Gastroesophageal sphincter (tissue), 4 donors: ENCODE results near the gene FAAP100. TPM values are rescaled to one million over a fixed set of nuclear protein-coding genes. Genes with fewer than 3 reads are reported as not detected.

ENCODE experiments used
- ATAC-seq: fragments of 150-250 bp; one replicate; pipeline ENCODE4 v1.9.1; 2016; ENCODE audit warnings: mild to moderate bottlenecking, moderate library complexity
- H3K27ac ChIP-seq, 4 donors: fragments of 200-600 bp; sonication (generic) in 3 of 4; 1 replicate in 3 of 4; 2 replicates in 1 of 4; pipeline ENCODE4 v1.5.1; 2016 to 2019
- H3K27me3 ChIP-seq: fragments of 200-600 bp; sonication (generic); one replicate; pipeline ENCODE4 v1.5.1; 2019
- H3K36me3 ChIP-seq, 2 donors: fragments of 200-600 bp; sonication (generic); one replicate each; pipeline ENCODE4 v1.5.1; 2019; ENCODE audit warnings: control low read depth in 1 of 2
- H3K4me1 ChIP-seq, 3 donors: fragments of 200-600 bp; sonication (generic); 1 replicate in 2 of 3; 2 replicates in 1 of 3; pipeline ENCODE4 v1.5.1; 2016 to 2019; ENCODE audit warnings: control low read depth in 2 of 3
- H3K4me3 ChIP-seq, 2 donors: fragments of 200-600 bp; sonication (generic); one replicate each; pipeline ENCODE4 v1.5.1; 2019; ENCODE audit warnings: mild to moderate bottlenecking in 1 of 2, moderate library complexity in 1 of 2
- H3K9me3 ChIP-seq, 3 donors: fragments of 200-600 bp; sonication (generic); one replicate each; pipeline ENCODE4 v1.5.1; 2017 to 2019; ENCODE audit warnings: control low read depth in 2 of 3
- CTCF ChIP-seq, 4 experiments: fragments of 200-600 bp in 2 of 4; fragments of 450-650 bp in 2 of 4; sonication (generic) in 1 of 4; IDR thresholded peaks; one replicate each; pipeline ENCODE4 v1.5.1; 2017 to 2019; ENCODE audit warnings: antibody characterized with exemption in 4 of 4, mild to moderate bottlenecking in 2 of 4, moderate library complexity in 2 of 4
- EP300 ChIP-seq: sonication (generic); formaldehyde crosslinking; IDR thresholded peaks from one replicate; pipeline ENCODE4 v1.6.1; 2017; ENCODE audit warnings: antibody characterized with exemption, mild to moderate bottlenecking
- POLR2A ChIP-seq, 2 donors: fragments of 450-650 bp; IDR thresholded peaks; one replicate each; pipeline ENCODE4 v1.6.1; 2017; ENCODE audit warnings: antibody characterized with exemption in 2 of 2, mild to moderate bottlenecking in 2 of 2, moderate library complexity in 1 of 2
- POLR2AphosphoS5 ChIP-seq: sonication (generic); formaldehyde crosslinking; IDR thresholded peaks from one replicate; pipeline ENCODE4 v1.6.1; 2017; ENCODE audit warnings: antibody characterized with exemption
- WGBS, 2 donors: methylation state at CpG; one replicate each; pipeline ENCODE4 v1.1.5; 2018; ENCODE audit warnings: low coverage in 1 of 2; 5-methylcytosine and 5-hydroxymethylcytosine counted together
- total RNA-seq, 4 donors: library from RNA; depleted of rRNA; stranded (reverse); fragments of >200 nt; gene quantifications; one replicate each; pipeline ENCODE4 v1.1.0, GENCODE V29; 2016

The FAAP100 gene
- total RNA-seq, 4 donors from 2014 or later, result 14.6 to 32.1 (median 20.7) TPM

- TF ChIP-seq EP300 (no peak), CTCF (IDR thresholded peaks at IDR 0.05) (no peak), POLR2AphosphoS5 (no peak), POLR2A (IDR thresholded peaks at IDR 0.05) (no peak)
- Histone ChIP-seq H3K27ac (no peak overlapping the region), H3K27me3 (peaks cover 70% of the 10 kb centered on the region), H3K4me1 (peaks cover 0 to 27% (median 0%) of the 10 kb centered on the region in 3 donors), H3K36me3 (no peaks in the 10 kb centered on the region), H3K4me3 (no peak overlapping the region), H3K9me3 (no peaks in the 10 kb centered on the region)
- ATAC-seq, result no peak
- 80 to 94% methylated on average over 3 to 9 of the region's 21 CpGs for WGBS, 2 donors
Observed at GRCh38 chr17:81526662-81527571, 25.2 kb downstream of the FAAP100 start.

GRCh38 chr17:81524865-81525159 lies 27.3 kb downstream of the FAAP100 start:
- Histone ChIP-seq H3K36me3 (no peaks in the 10 kb centered on the region), H3K27me3 (peaks cover 70% of the 10 kb centered on the region), H3K4me1 (peaks cover 0 to 35% (median 1%) of the 10 kb centered on the region in 3 donors), H3K27ac (no peak overlapping the region), H3K4me3 (no peak overlapping the region), H3K9me3 (no peaks in the 10 kb centered on the region)
- ATAC-seq, result no peak
- 87% methylated on average over 6 of the region's 8 CpGs; no CpG with 5 or more reads in 1 of the 2 donors for WGBS, 2 donors
- TF ChIP-seq POLR2A (IDR thresholded peaks at IDR 0.05) (no peak), EP300 (no peak), POLR2AphosphoS5 (no peak), CTCF (IDR thresholded peaks at IDR 0.05) (no peak)

GRCh38 chr17:81524039-81524864 lies 27.9 kb downstream of the FAAP100 start:
- 28% methylated on average over 4 of the region's 18 CpGs; no CpG with 5 or more reads in 1 of the 2 donors for WGBS, 2 donors
- no peak overlapping the region for H3K27ac ChIP-seq
- no peak for ATAC-seq
- peaks cover 66% of the 10 kb centered on the region for H3K27me3 ChIP-seq
- H3K36me3 ChIP-seq, result no peaks in the 10 kb centered on the region
- peaks cover 0 to 40% (median 7%) of the 10 kb centered on the region in 3 donors for H3K4me1 ChIP-seq
- no peak for TF ChIP-seq POLR2AphosphoS5
- no peak for TF ChIP-seq EP300
- no peak for TF ChIP-seq POLR2A (IDR thresholded peaks at IDR 0.05)
- no peak for TF ChIP-seq CTCF (IDR thresholded peaks at IDR 0.05)
- H3K9me3 ChIP-seq, result no peaks in the 10 kb centered on the region
- no peak overlapping the region for H3K4me3 ChIP-seq

- WGBS, 2 donors, result 0% methylated on average over 1 of the region's 17 CpGs; no CpG with 5 or more reads in 1 of the 2 donors
- peaks cover 0 to 48% (median 14%) of the 10 kb centered on the region in 3 donors for H3K4me1 ChIP-seq
- H3K36me3 ChIP-seq, result no peaks in the 10 kb centered on the region
- H3K9me3 ChIP-seq, result no peaks in the 10 kb centered on the region
- H3K27ac ChIP-seq, result no peak overlapping the region
- peaks cover 59% of the 10 kb centered on the region for H3K27me3 ChIP-seq
- TF ChIP-seq CTCF (IDR thresholded peaks at IDR 0.05) (peak in 1 of 4 experiments; percentile 12), POLR2A (IDR thresholded peaks at IDR 0.05) (no peak), POLR2AphosphoS5 (peak; percentile 14), EP300 (no peak)
- ATAC-seq, result no peak
- no peak overlapping the region for H3K4me3 ChIP-seq
Observed at GRCh38 chr17:81523402-81524038, 28.6 kb downstream of the FAAP100 start.
